D721Med (cell line): Measurements from ENCODE around the gene CCT4.
A peak's percentile ranks its signal among the peaks of the same experiment; 100 is the strongest.
"Not testable (repeated sequence)": the region's sequence is repeated elsewhere in the genome, so short reads cannot be mapped to it uniquely, and the experiment has no call there.

Experiments used
- DNase-seq: peaks from one replicate; pipeline ENCODE4 v3.0.0; 2011; ENCODE audit warnings: low spot score; ENCODE audit not compliant: insufficient read length
- FAIRE-seq: peaks from 2 replicates; lab custom pipeline; 2011; peaks lifted over from hg19 to GRCh38; lab: Jason Lieb, UNC
- TF ChIP-seq, protein P1 (sequence below): IDR thresholded peaks from 2 replicates; pipeline ENCODE4 v1.5.1; 2012; ENCODE audit warnings: mild to moderate bottlenecking, control low read depth; ENCODE audit not compliant: insufficient read depth; ENCODE audit errors: missing control alignments

The CCT4 gene

DNA sequence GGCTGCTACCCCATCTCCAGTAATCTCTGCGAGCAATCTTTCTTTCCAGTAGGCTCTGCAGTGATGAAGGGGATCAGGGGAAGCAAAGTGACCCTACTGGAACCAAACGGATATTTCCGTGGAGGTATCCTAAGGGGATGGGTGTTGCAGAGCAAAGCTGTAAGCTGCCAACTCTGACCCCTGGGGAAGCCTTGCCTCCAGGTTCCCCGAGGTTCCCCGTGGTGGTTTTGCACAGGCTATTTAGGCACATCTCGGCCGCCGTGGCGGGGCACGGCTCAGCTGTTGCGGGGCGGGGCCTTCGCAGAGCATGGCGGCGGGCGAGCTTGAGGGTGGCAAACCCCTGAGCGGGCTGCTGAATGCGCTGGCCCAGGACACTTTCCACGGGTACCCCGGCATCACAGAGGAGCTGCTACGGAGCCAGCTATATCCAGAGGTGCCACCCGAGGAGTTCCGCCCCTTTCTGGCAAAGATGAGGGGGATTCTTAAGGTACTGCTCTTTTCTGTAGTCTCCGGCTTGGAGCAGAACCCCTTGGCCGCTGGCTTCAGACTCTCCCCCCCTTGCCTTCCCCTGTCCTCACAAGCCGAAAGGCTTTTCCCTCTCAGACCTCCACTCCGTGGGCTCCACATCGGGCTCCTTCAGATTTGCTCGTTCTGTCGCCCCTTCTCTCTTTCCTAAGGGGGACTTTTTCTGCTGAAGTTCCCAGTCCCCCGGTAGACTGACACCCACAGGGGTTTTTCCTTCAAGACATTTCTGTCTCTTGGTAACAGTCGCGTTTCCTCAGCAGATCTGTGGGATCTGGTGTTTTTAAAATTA, 17.1 kb upstream of the CCT4 start, which contains the start of gene COMMD1:
TSS of gene COMMD1 (plus strand) at position 303 of the 814 bp plus-strand sequence. CDS start at position 308, 5 bp downstream.
- TF ChIP-seq, protein P1, sequence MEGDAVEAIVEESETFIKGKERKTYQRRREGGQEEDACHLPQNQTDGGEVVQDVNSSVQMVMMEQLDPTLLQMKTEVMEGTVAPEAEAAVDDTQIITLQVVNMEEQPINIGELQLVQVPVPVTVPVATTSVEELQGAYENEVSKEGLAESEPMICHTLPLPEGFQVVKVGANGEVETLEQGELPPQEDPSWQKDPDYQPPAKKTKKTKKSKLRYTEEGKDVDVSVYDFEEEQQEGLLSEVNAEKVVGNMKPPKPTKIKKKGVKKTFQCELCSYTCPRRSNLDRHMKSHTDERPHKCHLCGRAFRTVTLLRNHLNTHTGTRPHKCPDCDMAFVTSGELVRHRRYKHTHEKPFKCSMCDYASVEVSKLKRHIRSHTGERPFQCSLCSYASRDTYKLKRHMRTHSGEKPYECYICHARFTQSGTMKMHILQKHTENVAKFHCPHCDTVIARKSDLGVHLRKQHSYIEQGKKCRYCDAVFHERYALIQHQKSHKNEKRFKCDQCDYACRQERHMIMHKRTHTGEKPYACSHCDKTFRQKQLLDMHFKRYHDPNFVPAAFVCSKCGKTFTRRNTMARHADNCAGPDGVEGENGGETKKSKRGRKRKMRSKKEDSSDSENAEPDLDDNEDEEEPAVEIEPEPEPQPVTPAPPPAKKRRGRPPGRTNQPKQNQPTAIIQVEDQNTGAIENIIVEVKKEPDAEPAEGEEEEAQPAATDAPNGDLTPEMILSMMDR = no peak
- DNase-seq = no peak
- no peak for FAIRE-seq

- FAIRE-seq = no peak
- TF ChIP-seq, protein P1 = no peak
- DNase-seq = no peak
These were observed 11.8 kb upstream of the CCT4 start for GRCh38 chr2:61900281-61900680.

DNA sequence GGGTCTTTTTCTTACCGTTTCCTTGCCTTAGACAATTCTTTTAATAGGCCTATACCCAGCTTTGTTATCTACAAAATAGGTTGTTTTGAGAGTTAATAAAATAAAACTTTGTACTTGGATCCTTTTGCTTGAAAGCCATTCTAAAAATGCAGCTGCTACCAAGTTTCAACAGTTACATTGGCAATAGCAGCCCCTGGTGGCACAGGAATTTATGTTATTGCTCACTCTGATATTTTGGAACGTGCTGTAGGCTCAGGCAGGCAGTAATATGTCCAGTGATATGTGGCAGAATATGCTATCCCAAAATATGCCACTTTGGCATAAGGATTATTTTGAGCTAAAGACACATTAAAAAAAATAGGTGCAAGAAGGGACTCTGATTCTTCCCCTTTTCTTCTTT, 10.4 kb upstream of the CCT4 start:
- DNase-seq = no peak
- FAIRE-seq = no peak
- TF ChIP-seq, protein P1 = peak; percentile 66

DNA sequence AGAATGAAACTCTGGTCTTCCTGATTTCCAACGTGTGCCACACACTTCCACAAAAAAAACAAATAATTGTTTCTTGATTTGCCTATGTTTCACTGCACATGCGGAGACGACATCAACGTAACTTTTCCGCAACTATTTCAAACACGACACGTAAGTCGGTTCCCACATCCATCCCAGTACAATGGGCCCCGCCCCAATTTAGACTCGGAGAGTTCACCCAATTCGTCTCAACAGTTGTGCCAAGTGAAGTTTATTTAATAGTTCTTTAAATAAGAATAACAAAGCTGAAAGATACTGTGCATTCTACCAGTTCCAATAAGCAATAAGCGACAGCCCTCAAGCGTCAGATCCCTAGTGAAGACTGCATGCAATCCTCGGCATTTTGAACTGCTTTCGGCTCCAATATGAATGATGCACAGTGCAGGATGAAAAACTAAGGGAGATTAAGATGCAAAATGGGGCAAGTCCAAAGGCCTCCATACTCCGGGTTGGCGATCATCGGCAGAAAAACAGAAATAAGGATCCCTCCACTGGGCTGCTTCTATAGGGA, 664 bp downstream of the CCT4 start:
- FAIRE-seq = no peak
- DNase-seq = no peak
- TF ChIP-seq, protein P1 = no peak

- DNase-seq (no peak), FAIRE-seq (no peak)
- TF ChIP-seq, protein P1 = no peak
These were observed 2.4 kb downstream of the CCT4 start for GRCh38 chr2:61885896-61886603.

- no peak for DNase-seq
- TF ChIP-seq, protein P1 = no peak
- no peak for FAIRE-seq
These were observed 5.6 kb downstream of the CCT4 start for GRCh38 chr2:61882850-61883249.

- DNase-seq, FAIRE-seq: not testable (repeated sequence)
These were observed 9.1 kb downstream of the CCT4 start for GRCh38 chr2:61879351-61879750.
